Glutamatergic neuron (in vitro differentiated cells): Measurements from ENCODE around the gene SLC12A3. TPM values are rescaled to one million over a fixed set of nuclear protein-coding genes. Genes with fewer than 3 reads are reported as not detected.

ENCODE experiments used
- DNase-seq: peaks from one replicate; pipeline ENCODE4 v3.0.0; 2022
- H3K27ac Mint-ChIP-seq: one replicate; pipeline ENCODE4 v1.8.0; 2020; ENCODE audit warnings: mild to moderate bottlenecking, mixed read lengths, inconsistent platforms; ENCODE audit not compliant: unreplicated experiment
- H3K27me3 Mint-ChIP-seq: one replicate; pipeline ENCODE4 v1.8.0; 2020; ENCODE audit warnings: mild to moderate bottlenecking, moderate library complexity, mixed read lengths, inconsistent platforms; ENCODE audit not compliant: unreplicated experiment
- H3K36me3 Mint-ChIP-seq: one replicate; pipeline ENCODE4 v1.8.0; 2020; ENCODE audit warnings: mild to moderate bottlenecking, mixed read lengths, inconsistent platforms; ENCODE audit not compliant: unreplicated experiment
- H3K4me1 Mint-ChIP-seq: one replicate; pipeline ENCODE4 v1.8.0; 2020; ENCODE audit warnings: mild to moderate bottlenecking, low read depth, mixed read lengths, inconsistent platforms; ENCODE audit not compliant: unreplicated experiment
- H3K4me3 Mint-ChIP-seq: one replicate; pipeline ENCODE4 v1.8.0; 2020; ENCODE audit warnings: mild to moderate bottlenecking, mixed read lengths, inconsistent platforms; ENCODE audit not compliant: unreplicated experiment
- H3K9me3 Mint-ChIP-seq: one replicate; pipeline ENCODE4 v1.8.0; 2020; ENCODE audit warnings: mild to moderate bottlenecking, moderate library complexity, mixed read lengths, inconsistent platforms; ENCODE audit not compliant: unreplicated experiment
- total RNA-seq: library from RNA; stranded (reverse); fragmentation: NEBNext Ultra II Directional; extraction: Animal tissue kit (Norgen Biotek cat#: 25700); gene quantifications from one replicate; pipeline ENCODE4 v1.2.1, GENCODE V29; 2021; ENCODE audit not compliant: unreplicated experiment
- TF ChIP-seq, protein P1 (sequence below): fragments of 200-600 bp; sonication (generic); IDR thresholded peaks from one replicate; pipeline ENCODE4 v1.5.0; 2021; ENCODE audit not compliant: partially characterized antibody, unreplicated experiment

Gene SLC12A3
- total RNA-seq, 1 donor from 2014 or later, result not detected

DNA sequence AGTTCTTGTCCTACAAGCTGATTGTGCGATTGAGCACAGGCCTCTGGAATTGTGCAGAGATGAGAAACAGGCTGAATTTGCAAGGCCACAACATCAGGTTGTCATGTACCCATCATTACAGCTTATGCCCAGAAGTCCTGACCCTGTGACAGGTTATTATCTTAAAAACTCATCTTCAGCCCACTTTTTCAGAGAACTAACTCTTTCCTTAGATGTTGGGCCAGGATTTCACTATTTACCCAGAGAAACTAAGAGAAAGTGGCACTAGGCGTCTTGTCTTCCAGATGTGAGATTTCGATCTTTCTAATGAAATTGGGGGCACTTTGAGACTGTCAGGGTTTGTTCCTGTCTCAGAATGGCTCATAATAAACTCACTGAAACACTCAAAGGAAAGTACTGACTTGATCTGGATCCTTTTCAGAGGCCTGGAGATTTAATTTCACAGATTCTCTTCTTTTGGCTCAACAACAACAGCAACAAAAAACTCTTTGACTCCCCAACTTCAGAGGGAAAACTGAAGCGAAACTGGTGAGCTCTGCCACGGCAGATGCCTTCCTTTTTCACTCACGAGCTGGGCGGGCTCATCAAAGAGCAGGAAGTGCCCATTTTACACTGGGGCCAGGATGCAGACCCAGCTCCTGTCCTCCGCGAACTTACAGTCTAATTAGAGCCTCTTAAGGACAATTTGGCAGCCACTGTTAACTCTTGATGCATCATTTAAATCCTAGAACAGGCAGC is 17.7 kb upstream of the SLC12A3 start:
- Mint-ChIP-seq H3K27me3 (peaks cover 6% of the 10 kb centered on the region), H3K27ac (no peak overlapping the region), H3K4me3 (no peak overlapping the region), H3K9me3 (no peaks in the 10 kb centered on the region), H3K4me1 (peaks cover 12% of the 10 kb centered on the region), H3K36me3 (peaks cover 4% of the 10 kb centered on the region)
- TF ChIP-seq, protein P1, sequence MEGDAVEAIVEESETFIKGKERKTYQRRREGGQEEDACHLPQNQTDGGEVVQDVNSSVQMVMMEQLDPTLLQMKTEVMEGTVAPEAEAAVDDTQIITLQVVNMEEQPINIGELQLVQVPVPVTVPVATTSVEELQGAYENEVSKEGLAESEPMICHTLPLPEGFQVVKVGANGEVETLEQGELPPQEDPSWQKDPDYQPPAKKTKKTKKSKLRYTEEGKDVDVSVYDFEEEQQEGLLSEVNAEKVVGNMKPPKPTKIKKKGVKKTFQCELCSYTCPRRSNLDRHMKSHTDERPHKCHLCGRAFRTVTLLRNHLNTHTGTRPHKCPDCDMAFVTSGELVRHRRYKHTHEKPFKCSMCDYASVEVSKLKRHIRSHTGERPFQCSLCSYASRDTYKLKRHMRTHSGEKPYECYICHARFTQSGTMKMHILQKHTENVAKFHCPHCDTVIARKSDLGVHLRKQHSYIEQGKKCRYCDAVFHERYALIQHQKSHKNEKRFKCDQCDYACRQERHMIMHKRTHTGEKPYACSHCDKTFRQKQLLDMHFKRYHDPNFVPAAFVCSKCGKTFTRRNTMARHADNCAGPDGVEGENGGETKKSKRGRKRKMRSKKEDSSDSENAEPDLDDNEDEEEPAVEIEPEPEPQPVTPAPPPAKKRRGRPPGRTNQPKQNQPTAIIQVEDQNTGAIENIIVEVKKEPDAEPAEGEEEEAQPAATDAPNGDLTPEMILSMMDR, result no peak
- no peak for DNase-seq

DNA sequence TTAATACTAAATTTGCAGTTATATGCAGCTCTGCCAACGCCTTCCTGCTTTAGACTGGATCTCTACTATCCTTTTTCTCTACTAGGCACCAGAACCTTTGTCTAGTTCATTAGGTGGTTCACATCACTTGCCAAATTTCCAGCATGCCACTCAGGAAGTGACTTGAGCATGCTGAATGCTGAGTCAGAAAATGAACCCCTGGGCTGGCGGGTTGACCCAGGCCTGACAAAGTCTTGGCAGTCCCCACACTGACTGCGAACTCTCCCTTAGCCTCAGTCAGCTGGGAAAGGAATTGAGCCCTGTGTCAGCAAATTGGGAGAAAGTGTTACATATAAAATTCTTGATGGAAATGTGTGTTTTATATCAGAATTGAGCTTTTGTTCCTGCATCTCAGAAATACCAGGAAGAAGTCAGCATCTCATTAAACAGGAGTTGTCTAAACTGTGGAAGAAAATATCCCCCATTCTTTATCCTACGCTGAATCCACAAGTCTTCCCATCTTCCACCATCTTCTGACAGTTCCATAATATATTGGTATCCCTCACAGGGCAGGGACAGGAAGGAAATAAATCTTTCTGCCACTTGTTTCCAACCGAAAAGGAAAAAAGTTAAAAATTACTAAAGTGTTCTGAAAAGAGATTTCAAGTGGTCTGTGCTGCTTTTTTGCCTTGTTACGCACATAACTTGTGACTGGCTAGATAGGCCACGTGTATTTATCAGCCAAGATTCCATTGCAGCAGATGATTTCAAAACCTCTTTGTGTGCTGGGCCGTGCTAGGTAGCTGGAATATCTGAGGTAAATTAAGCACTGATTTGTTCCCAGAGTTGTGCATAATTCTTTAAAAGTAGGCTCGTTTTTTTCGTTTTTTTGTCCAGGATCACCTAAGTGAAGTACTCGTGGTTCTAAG is 16.7 kb upstream of the SLC12A3 start:
- H3K9me3 Mint-ChIP-seq, result no peaks in the 10 kb centered on the region
- H3K27me3 Mint-ChIP-seq, result peaks cover 4% of the 10 kb centered on the region
- DNase-seq, result no peak
- H3K27ac Mint-ChIP-seq, result no peak overlapping the region
- TF ChIP-seq, protein P1, result no peak
- peaks cover 12% of the 10 kb centered on the region for H3K4me1 Mint-ChIP-seq
- peaks cover 4% of the 10 kb centered on the region for H3K36me3 Mint-ChIP-seq
- no peak overlapping the region for H3K4me3 Mint-ChIP-seq

DNA sequence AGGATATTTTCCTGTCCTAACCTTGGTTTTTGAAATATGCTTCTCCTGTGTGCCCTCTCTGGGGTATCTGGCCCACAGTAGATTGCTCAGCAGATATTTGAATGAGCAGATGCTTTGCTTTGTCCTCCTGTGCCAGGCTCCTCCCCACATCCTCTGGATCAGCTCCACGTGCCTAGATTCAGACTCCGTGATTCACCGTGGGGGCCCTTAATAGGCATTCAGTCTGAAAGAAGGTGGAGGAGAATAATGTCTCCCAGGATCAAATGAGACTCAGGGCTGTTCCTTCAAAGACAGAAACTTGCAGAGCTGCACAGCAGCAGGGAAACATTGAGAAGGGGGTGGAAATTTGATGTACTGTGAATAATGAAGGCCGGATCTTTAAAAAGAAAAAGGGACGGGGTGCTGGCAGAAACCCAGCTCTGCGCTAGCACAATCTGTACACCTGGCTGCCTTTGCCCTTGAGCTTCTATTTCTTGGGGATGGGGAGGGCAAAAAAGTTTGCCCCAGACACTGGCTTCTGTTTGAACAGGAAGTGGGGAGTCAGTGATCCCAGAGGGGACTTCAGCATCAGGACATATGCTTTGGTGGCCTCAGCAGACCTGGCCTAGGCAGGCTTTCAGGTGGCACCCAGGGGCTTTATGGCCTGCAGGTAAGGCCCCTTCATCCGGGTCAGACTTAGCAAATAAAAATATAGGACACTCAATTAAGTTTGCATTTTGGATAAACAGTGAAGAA is 15.9 kb upstream of the SLC12A3 start:
- H3K9me3 Mint-ChIP-seq, result no peaks in the 10 kb centered on the region
- no peak overlapping the region for H3K4me3 Mint-ChIP-seq
- DNase-seq, result no peak
- TF ChIP-seq, protein P1, result no peak
- H3K4me1 Mint-ChIP-seq, result peaks cover 7% of the 10 kb centered on the region
- no peak overlapping the region for H3K27ac Mint-ChIP-seq
- no peaks in the 10 kb centered on the region for H3K36me3 Mint-ChIP-seq
- peaks cover 4% of the 10 kb centered on the region for H3K27me3 Mint-ChIP-seq

DNA sequence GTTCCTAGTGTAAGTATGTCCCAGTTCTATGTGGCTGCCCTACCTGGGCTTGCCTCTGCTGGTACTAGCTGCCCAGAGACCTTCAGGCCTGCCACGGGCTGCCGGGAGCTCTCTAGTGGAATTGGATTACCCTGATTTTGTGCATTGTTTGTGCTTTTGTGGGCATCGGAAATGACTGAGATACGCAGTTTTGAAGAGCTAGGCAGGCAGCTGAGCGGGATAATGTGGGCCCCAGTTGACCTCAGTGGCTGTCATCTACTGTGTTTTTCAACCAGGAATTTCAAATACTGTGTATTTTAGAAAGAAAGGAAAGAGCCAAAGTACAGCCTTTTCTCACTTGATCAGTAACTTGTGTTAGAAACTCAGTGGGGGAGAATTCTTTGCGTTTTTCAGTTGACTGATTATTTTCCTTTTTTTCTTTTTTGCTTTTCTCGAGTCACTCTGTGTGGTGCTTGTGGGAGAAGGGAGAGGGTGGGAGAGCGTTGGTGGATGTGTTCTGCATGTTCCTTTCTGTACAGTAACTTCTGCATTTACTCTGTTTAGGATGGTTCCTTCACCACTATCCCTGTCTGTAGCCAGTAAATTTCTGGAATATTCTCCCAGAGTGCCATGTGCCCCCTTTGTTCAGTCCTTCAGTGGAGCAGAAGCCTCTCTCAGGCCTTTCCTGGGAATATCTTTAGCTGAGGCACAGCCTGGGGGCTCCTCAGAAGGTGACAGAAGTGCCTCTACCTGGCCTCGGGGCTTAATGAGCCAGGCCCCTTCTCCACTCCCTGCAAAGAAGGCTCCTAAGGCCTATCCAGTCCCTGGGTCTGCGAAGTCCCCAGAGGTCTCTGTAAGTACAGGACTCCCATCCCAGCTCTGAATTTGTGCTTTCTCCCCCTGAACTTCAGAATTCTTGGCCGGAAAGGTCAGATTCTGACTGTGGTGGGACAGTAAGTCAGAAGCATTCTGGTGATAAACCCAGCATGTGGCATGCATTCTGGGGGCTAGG is 15.0 kb upstream of the SLC12A3 start:
- no peaks in the 10 kb centered on the region for H3K9me3 Mint-ChIP-seq
- TF ChIP-seq, protein P1, result no peak
- peaks cover 4% of the 10 kb centered on the region for H3K27me3 Mint-ChIP-seq
- H3K4me3 Mint-ChIP-seq, result no peak overlapping the region
- DNase-seq, result no peak
- no peak overlapping the region for H3K27ac Mint-ChIP-seq
- no peaks in the 10 kb centered on the region for H3K36me3 Mint-ChIP-seq
- peaks cover 7% of the 10 kb centered on the region for H3K4me1 Mint-ChIP-seq
